A549 (cell line): ENCODE data around the gene TRPM4. TPM values are rescaled to one million over a fixed set of nuclear protein-coding genes. Genes with fewer than 3 reads are reported as not detected.

Experiments used
- ATAC-seq, 2 experiments: fragments of 200-7000 bp in 1 of 2; fragments of >200 bp in 1 of 2; cut with Nextera tagmentation in 1 of 2; cut with Tn5 transposase in 1 of 2; 3 replicates each; pipeline versions ENCODE4 v1.8.0 to v1.9.1; 2018 to 2020; ENCODE audit warnings: mild to moderate bottlenecking in 1 of 2, moderate library complexity in 1 of 2
- CTCF ChIA-PET: fragments of 300-600 bp; sonication (Branson Sonifier 250); formaldehyde crosslinking; extraction: SDS; loops from one replicate; lab custom pipeline; 2021; ENCODE audit warnings: antibody characterized with exemption, inconsistent platforms; lab: Yijun Ruan, JAX
- POLR2A ChIA-PET: fragments of 350-600 bp; formaldehyde crosslinking; extraction: SDS; loops from one replicate; lab custom pipeline; 2021; ENCODE audit warnings: antibody characterized with exemption, inconsistent platforms; lab: Yijun Ruan, JAX
- DNase-seq, 2 experiments: peaks; one replicate each; pipeline versions ENCODE4 v3.0.0 to v3.0.0-alpha.2; 2011 to 2016; ENCODE audit warnings: low read depth in 1 of 2, low spot score in 1 of 2
- FAIRE-seq: peaks from 2 replicates; lab custom pipeline; 2011; peaks lifted over from hg19 to GRCh38; lab: Jason Lieb, UNC
- H3K27ac ChIP-seq, 2 experiments: fragments of >200 bp; sonication (Bioruptor Twin); formaldehyde crosslinking; 3 replicates each; pipeline ENCODE4 v1.5.1; 2016 to 2017
- H3K4me1 ChIP-seq: fragments of >200 bp; sonication (Bioruptor Twin); formaldehyde crosslinking; 3 replicates; pipeline ENCODE4 v1.6.1; 2016
- H3K4me2 ChIP-seq: fragments of >200 bp; sonication (Bioruptor Twin); formaldehyde crosslinking; 3 replicates; pipeline ENCODE4 v1.6.1; 2016
- H3K4me3 ChIP-seq: fragments of >200 bp; sonication (Bioruptor Twin); formaldehyde crosslinking; 3 replicates; pipeline ENCODE4 v1.5.1; 2016
- H3K9me3 ChIP-seq: fragments of >200 bp; sonication (Bioruptor Twin); formaldehyde crosslinking; 3 replicates; pipeline ENCODE4 v1.6.1; 2016
- CBX2 ChIP-seq: fragments of 200-600 bp; sonication (generic); IDR thresholded peaks from 2 replicates; pipeline ENCODE4 v1.6.1; 2016; ENCODE audit warnings: low read depth, mild to moderate bottlenecking, borderline replicate concordance
- CEBPB ChIP-seq, 2 experiments: fragments of >200 bp in 1 of 2; sonication (Bioruptor Twin) in 1 of 2; formaldehyde crosslinking in 1 of 2; IDR thresholded peaks; 2 replicates each; pipeline ENCODE4 v1.6.1; 2012 to 2016
- EHMT2 ChIP-seq: fragments of 200-600 bp; sonication (generic); IDR thresholded peaks from 2 replicates; pipeline ENCODE4 v1.6.1; 2016; ENCODE audit warnings: antibody characterized with exemption, low read depth, mild to moderate bottlenecking, moderate library complexity
- ESRRA ChIP-seq: fragments of 150-350 bp; IDR thresholded peaks from 2 replicates; pipeline ENCODE4 v1.6.1; 2014; ENCODE audit warnings: mild to moderate bottlenecking, low read length, borderline replicate concordance
- FOSL2 ChIP-seq, 2 experiments: fragments of 450-650 bp in 1 of 2; fragments of >200 bp in 1 of 2; sonication (Bioruptor Twin) in 1 of 2; formaldehyde crosslinking; IDR thresholded peaks; 2 replicates each; pipeline versions ENCODE4 v1.5.0 to v1.6.1; 2016 to 2020; ENCODE audit warnings: mild to moderate bottlenecking in 1 of 2, moderate library complexity in 1 of 2
- FOXS1 ChIP-seq: fragments of 250-450 bp; sonication (Bioruptor Pico); IDR thresholded peaks from 2 replicates; pipeline ENCODE4 v1.5.0; 2020; ENCODE audit warnings: mild to moderate bottlenecking, moderate library complexity
- HEYL ChIP-seq: fragments of 250-450 bp; sonication (Bioruptor Pico); IDR thresholded peaks from 2 replicates; pipeline ENCODE4 v1.8.0; 2021; ENCODE audit warnings: mild to moderate bottlenecking, moderate library complexity
- HOXB13 ChIP-seq: fragments of 250-450 bp; sonication (Bioruptor Pico); IDR thresholded peaks from 2 replicates; pipeline ENCODE4 v1.5.0; 2020; ENCODE audit warnings: low read depth, mild to moderate bottlenecking, moderate library complexity
- JUNB ChIP-seq: fragments of >200 bp; sonication (Bioruptor Twin); formaldehyde crosslinking; IDR thresholded peaks from 2 replicates; pipeline ENCODE4 v1.6.1; 2016
- MYC ChIP-seq: IDR thresholded peaks from 2 replicates; pipeline ENCODE4 v1.6.1; 2012; ENCODE audit warnings: mild to moderate bottlenecking, inconsistent platforms, low read length, improper control_type of control experiment, borderline replicate concordance
- RCOR1 ChIP-seq: fragments of 150-350 bp; IDR thresholded peaks from 2 replicates; pipeline ENCODE4 v1.6.1; 2014; ENCODE audit warnings: antibody characterized with exemption, low read length, low read depth
- RFX5 ChIP-seq: fragments of 450-650 bp; IDR thresholded peaks from 2 replicates; pipeline ENCODE4 v1.7.1; 2014; ENCODE audit warnings: antibody characterized with exemption, mild to moderate bottlenecking, moderate library complexity
- RNF2 ChIP-seq: fragments of 200-600 bp; sonication (generic); IDR thresholded peaks from 2 replicates; pipeline ENCODE4 v1.6.1; 2016; ENCODE audit warnings: low read depth, mild to moderate bottlenecking, antibody characterized with exemption, moderate library complexity, borderline replicate concordance
- TFCP2L1 ChIP-seq: fragments of 250-450 bp; sonication (Bioruptor Pico); IDR thresholded peaks from 2 replicates; pipeline ENCODE4 v1.5.0; 2021; ENCODE audit warnings: mild to moderate bottlenecking
- ZSCAN20 ChIP-seq: fragments of 250-450 bp; sonication (Bioruptor Pico); IDR thresholded peaks from 2 replicates; pipeline ENCODE4 v1.8.0; 2022; ENCODE audit warnings: mild to moderate bottlenecking, moderate library complexity
- WGBS: methylation state at CpG from one replicate; pipeline ENCODE4 v1.1.6; 2017; ENCODE audit errors: missing lambda C conversion rate; 5-methylcytosine and 5-hydroxymethylcytosine counted together
- polyA plus RNA-seq, 4 experiments: library from polyadenylated mRNA; depleted of rRNA in 3 of 4; stranded (reverse); fragments of >200 nt; fragmentation: RNase III in 1 of 4; extraction: RNeasy Plus Mini Kit Qiagen cat#74134 plus additional on column Dnase treatment in 1 of 4; gene quantifications; 2 replicates in 3 of 4; 3 replicates in 1 of 4; pipeline ENCODE4 v1.2.3, GENCODE V29; 2011 to 2017
- TF ChIP-seq, protein P1 (sequence below): fragments of 150-350 bp; IDR thresholded peaks from 2 replicates; pipeline ENCODE4 v1.6.1; 2014; ENCODE audit warnings: low read depth, mild to moderate bottlenecking, low read length
- TF ChIP-seq, protein P2 (sequence below): IDR thresholded peaks from 2 replicates; pipeline ENCODE4 v1.6.1; 2012
- TF ChIP-seq, protein P3 (sequence below): fragments of 250-450 bp; sonication (Bioruptor Pico); IDR thresholded peaks from 2 replicates; pipeline ENCODE4 v1.5.0; 2021; ENCODE audit warnings: mild to moderate bottlenecking, moderate library complexity, borderline replicate concordance
- TF ChIP-seq, protein P4 (sequence below): fragments of >200 bp; sonication (Bioruptor Twin); formaldehyde crosslinking; IDR thresholded peaks from 3 replicates; pipeline ENCODE4 v1.6.1; 2016

TRPM4 gene
- polyA plus RNA-seq, 2 of the 4 experiments (the other 2 are of a cell fraction): 4.7 to 9.1 TPM

DNA sequence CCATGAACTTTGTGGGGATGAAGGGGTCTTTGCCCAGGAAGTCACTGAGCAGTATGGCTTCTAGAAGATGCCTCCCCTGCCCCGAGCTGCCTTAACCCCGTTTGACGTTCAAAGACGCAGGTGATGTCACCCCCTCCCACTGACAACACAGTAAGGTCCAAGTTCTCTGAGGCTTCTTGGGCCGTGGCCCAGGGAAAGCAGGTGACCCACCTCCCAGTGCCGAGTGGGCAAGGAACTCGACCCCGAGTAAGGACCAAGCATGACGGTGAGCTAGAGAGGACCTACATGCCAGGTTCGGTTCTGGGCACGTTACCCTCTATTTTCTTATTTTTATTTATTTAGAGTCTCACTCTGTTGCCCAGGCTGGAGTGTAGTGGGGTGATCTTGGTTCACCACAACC is 86.1 kb downstream of the TRPM4 start:
- FAIRE-seq (no peak), DNase-seq (no peak), ATAC-seq (no peak)
- 71% methylated on average over 11 of the region's 11 CpGs for WGBS
- H3K4me2 ChIP-seq: no peak overlapping the region
- H3K4me3 ChIP-seq: no peak overlapping the region
- CTCF ChIA-PET: interaction anchor here (1.0 to 3.1 kb wide), 4 partner anchors 18 to 146 kb away, joined by 3 to 19 read pairs (median 8); no protein-coding TSS in a partner anchor
- no peaks in the 10 kb centered on the region for H3K4me1 ChIP-seq
- no peaks in the 10 kb centered on the region for H3K9me3 ChIP-seq
- H3K27ac ChIP-seq: no peak overlapping the region
- no peak for TF ChIP-seq JUNB
- TF ChIP-seq, protein P1, sequence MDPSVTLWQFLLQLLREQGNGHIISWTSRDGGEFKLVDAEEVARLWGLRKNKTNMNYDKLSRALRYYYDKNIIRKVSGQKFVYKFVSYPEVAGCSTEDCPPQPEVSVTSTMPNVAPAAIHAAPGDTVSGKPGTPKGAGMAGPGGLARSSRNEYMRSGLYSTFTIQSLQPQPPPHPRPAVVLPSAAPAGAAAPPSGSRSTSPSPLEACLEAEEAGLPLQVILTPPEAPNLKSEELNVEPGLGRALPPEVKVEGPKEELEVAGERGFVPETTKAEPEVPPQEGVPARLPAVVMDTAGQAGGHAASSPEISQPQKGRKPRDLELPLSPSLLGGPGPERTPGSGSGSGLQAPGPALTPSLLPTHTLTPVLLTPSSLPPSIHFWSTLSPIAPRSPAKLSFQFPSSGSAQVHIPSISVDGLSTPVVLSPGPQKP: no peak
- TF ChIP-seq CEBPB (IDR thresholded peaks at IDR 0.05): no peak
- no peak for TF ChIP-seq ZSCAN20
- no peak for TF ChIP-seq CBX2
- no peak for TF ChIP-seq EHMT2
- TF ChIP-seq ESRRA: no peak
- TF ChIP-seq HEYL (CRISPR knock-in tag): no peak
- TF ChIP-seq RFX5: no peak
- TF ChIP-seq MYC: no peak
- POLR2A ChIA-PET: no interaction called here

DNA sequence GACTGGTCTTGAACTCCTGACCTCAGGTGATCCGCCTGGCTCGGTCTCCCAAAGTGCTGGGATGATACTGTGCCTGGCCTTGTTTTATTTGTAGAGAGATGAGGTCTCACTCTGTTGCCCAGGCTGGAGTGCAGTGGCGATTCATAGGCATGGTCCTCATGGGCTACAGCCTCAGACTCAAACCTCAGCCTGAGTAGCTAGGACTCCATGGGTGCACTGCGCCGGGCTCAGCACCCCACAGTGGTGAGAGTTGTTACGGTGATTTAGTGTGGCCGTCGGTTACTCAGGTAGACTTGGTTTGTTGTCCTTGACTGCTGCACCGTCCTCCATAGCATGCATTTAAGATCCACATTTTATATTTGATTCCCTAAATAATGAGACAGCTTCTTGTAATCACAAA is 86.7 kb downstream of the TRPM4 start:
- DNase-seq (no peak), ATAC-seq (peak in 1 of 2 experiments; percentile 59; a peak in 3 of 6 replicates), FAIRE-seq (no peak)
- no peak overlapping the region for H3K4me2 ChIP-seq
- no peak overlapping the region for H3K27ac ChIP-seq
- no peak for TF ChIP-seq FOXS1 (CRISPR knock-in tag)
- TF ChIP-seq, protein P2, sequence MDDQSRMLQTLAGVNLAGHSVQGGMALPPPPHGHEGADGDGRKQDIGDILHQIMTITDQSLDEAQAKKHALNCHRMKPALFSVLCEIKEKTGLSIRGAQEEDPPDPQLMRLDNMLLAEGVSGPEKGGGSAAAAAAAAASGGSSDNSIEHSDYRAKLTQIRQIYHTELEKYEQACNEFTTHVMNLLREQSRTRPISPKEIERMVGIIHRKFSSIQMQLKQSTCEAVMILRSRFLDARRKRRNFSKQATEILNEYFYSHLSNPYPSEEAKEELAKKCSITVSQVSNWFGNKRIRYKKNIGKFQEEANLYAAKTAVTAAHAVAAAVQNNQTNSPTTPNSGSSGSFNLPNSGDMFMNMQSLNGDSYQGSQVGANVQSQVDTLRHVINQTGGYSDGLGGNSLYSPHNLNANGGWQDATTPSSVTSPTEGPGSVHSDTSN: no peak
- TF ChIP-seq, protein P3, sequence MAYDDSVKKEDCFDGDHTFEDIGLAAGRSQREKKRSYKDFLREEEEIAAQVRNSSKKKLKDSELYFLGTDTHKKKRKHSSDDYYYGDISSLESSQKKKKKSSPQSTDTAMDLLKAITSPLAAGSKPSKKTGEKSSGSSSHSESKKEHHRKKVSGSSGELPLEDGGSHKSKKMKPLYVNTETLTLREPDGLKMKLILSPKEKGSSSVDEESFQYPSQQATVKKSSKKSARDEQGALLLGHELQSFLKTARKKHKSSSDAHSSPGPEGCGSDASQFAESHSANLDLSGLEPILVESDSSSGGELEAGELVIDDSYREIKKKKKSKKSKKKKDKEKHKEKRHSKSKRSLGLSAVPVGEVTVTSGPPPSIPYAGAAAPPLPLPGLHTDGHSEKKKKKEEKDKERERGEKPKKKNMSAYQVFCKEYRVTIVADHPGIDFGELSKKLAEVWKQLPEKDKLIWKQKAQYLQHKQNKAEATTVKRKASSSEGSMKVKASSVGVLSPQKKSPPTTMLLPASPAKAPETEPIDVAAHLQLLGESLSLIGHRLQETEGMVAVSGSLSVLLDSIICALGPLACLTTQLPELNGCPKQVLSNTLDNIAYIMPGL (CRISPR knock-in tag): no peak
- TF ChIP-seq HEYL (CRISPR knock-in tag): no peak
- no peak for TF ChIP-seq RNF2
- TF ChIP-seq FOSL2 (IDR thresholded peaks at IDR 0.05): no peak
- no peak for TF ChIP-seq FOSL2 (CRISPR knock-in tag; IDR thresholded peaks at IDR 0.05)
- no peak for TF ChIP-seq HOXB13 (CRISPR knock-in tag)
- TF ChIP-seq TFCP2L1 (CRISPR knock-in tag): no peak
- no peak for TF ChIP-seq RCOR1
- H3K4me3 ChIP-seq: no peak overlapping the region
- WGBS: 79% methylated on average over 9 of the region's 9 CpGs
- no peaks in the 10 kb centered on the region for H3K4me1 ChIP-seq
- H3K9me3 ChIP-seq: no peaks in the 10 kb centered on the region
- CTCF ChIA-PET: interaction anchor here (0.6 to 3.1 kb wide), 7 partner anchors 11 to 302 kb away, joined by 3 to 19 read pairs (median 4); no protein-coding TSS in a partner anchor
- POLR2A ChIA-PET: no interaction called here

DNA sequence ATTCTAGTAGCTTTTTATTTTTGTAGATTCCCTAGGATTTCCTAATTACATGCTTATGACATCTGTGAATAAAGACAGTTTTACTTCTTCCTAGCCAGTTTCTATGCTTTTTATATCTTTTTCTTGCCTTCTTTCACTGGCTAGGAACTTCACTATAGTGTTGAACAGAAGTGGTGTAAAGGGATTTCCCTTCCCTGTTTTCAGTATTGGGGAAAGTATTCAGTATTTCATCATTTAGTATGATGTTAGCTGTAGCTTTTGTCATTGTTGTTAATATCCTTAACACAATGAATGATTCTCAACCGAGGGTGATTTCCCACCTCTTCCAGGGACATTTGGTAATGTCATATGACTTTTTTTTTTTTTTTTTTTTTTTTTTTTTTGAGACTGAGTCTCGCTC is 90.1 kb downstream of the TRPM4 start:
- H3K4me2 ChIP-seq: no peak overlapping the region
- H3K27ac ChIP-seq: no peak overlapping the region
- DNase-seq (no peak), ATAC-seq (no peak), FAIRE-seq (no peak)
- TF ChIP-seq, protein P4, sequence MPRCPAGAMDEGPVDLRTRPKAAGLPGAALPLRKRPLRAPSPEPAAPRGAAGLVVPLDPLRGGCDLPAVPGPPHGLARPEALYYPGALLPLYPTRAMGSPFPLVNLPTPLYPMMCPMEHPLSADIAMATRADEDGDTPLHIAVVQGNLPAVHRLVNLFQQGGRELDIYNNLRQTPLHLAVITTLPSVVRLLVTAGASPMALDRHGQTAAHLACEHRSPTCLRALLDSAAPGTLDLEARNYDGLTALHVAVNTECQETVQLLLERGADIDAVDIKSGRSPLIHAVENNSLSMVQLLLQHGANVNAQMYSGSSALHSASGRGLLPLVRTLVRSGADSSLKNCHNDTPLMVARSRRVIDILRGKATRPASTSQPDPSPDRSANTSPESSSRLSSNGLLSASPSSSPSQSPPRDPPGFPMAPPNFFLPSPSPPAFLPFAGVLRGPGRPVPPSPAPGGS: no peak
- peaks cover 9% of the 10 kb centered on the region; the same call in 2 of the 3 replicates for H3K9me3 ChIP-seq
- H3K4me1 ChIP-seq: no peaks in the 10 kb centered on the region
- ChIA-PET CTCF (interaction anchor here (1.2 to 9.0 kb wide), 6 partner anchors 9 to 48 kb away, joined by 3 to 58 read pairs (median 4); no protein-coding TSS in a partner anchor), POLR2A (no interaction called here)
- WGBS: 44% methylated on average over 1 of the region's 2 CpGs
- H3K4me3 ChIP-seq: no peak overlapping the region
